PFSK-1 (cell line): ENCODE data around the gene MAGI1.

Experiments used
- FOXP2 ChIP-seq: optimal IDR thresholded peaks from 2 replicates; pipeline ENCODE3; 2011; ENCODE audit warnings: borderline replicate concordance, control low read depth, inconsistent platforms; ENCODE audit not compliant: insufficient read depth; ENCODE audit errors: extremely low read length, extremely low read depth
- POLR2AphosphoS5 ChIP-seq: IDR thresholded peaks from 2 replicates; pipeline ENCODE4 v1.6.1; 2012; ENCODE audit warnings: low read depth, mild to moderate bottlenecking, control low read depth, low read length, moderate library complexity
- REST ChIP-seq, 2 experiments: IDR thresholded peaks; 2 replicates each; pipeline versions ENCODE4 v1.6.1 to v1.8.0; 2011 to 2012; ENCODE audit warnings: low read depth in 2 of 2, low read length in 2 of 2, control low read depth in 1 of 2, inconsistent platforms in 1 of 2, mild to moderate bottlenecking in 1 of 2, moderate library complexity in 1 of 2; ENCODE audit not compliant: insufficient read depth in 1 of 2
- SIN3A ChIP-seq: IDR thresholded peaks from 2 replicates; pipeline ENCODE4 v1.6.1; 2012; ENCODE audit warnings: mild to moderate bottlenecking, low read length, moderate library complexity, borderline replicate concordance; ENCODE audit not compliant: insufficient read depth
- TAF1 ChIP-seq: IDR thresholded peaks from 2 replicates; pipeline ENCODE4 v1.6.1; 2012; ENCODE audit warnings: low read length, control low read depth, borderline replicate concordance; ENCODE audit not compliant: insufficient read depth

DNA sequence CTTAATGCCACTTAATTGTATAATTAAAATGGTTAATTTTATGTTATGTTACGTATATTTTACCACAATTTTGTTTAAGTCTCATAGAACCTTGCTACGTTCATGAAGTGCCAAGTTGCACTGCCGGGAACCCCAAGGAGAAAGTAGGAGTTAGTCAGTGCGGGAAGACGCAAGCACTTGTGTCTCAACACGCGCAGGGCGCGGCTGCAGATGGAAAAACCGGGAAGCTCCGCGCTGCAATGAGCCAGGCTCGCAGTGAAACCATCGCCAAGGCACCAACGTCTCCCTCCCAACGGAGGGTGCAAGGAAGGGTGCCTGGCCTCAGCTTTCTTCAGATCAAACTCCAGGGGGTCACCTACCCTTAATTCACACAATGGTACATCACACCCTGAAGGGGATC lies 21.6 kb downstream of the MAGI1 start:
- no peak for TF ChIP-seq POLR2AphosphoS5
- no peak for TF ChIP-seq REST (IDR thresholded peaks at IDR 0.05; ENCODE audit: insufficient read depth in 1 of 2, low read depth in 2 of 2, low read length in 2 of 2)
- TF ChIP-seq TAF1 = no peak
- no peak for TF ChIP-seq FOXP2
- no peak for TF ChIP-seq SIN3A
